GM12801 (cell line): ENCODE results near the gene SEBOX.

Experiments
- CTCF ChIP-seq: IDR thresholded peaks from one replicate; pipeline ENCODE4 v1.5.1; 2011; ENCODE audit warnings: control low read depth; ENCODE audit not compliant: insufficient read length; ENCODE audit errors: extremely low read depth

The SEBOX gene

GRCh38 chr17:28327031-28327607, 37.9 kb downstream of the SEBOX start:
- no peak for TF ChIP-seq CTCF

GRCh38 chr17:28326114-28326513, 38.9 kb downstream of the SEBOX start:
- TF ChIP-seq CTCF: no peak

- TF ChIP-seq CTCF: no peak
Measured at GRCh38 chr17:28325211-28325610, 39.8 kb downstream of the SEBOX start.

GRCh38 chr17:28324781-28325180, 40.2 kb downstream of the SEBOX start:
- TF ChIP-seq CTCF: no peak

GRCh38 chr17:28324267-28324745, 40.7 kb downstream of the SEBOX start:
- TF ChIP-seq CTCF: no peak

GRCh38 chr17:28320215-28321061, 44.6 kb downstream of the SEBOX start:
- no peak for TF ChIP-seq CTCF

- TF ChIP-seq CTCF: no peak
Measured at GRCh38 chr17:28319598-28319935, 45.4 kb downstream of the SEBOX start.
